ENCODE results near the gene GBP2. TPM values are rescaled to one million over a fixed set of nuclear protein-coding genes. Genes with fewer than 3 reads are reported as not detected.

GBP2 gene
- total RNA-seq, 1 experiment from 2014 or later = 3.0 TPM

- Histone ChIP-seq H3K27me3 (ENCODE audit: control insufficient read depth, insufficient read depth, low read length) (peaks cover 2% of the 10 kb centered on the region; the same call in 1 of the 2 replicates), H3K27ac (ENCODE audit: low read length) (no peak overlapping the region), H3K4me3 (ENCODE audit: low read depth in 2 of 2, low read length in 2 of 2) (no peak overlapping the region), H3K9me3 (ENCODE audit: control insufficient read depth, insufficient read depth, low read depth, low read length) (no peaks in the 10 kb centered on the region), H3K36me3 (ENCODE audit: control insufficient read depth, insufficient read depth, low read length) (no peaks in the 10 kb centered on the region), H3K4me1 (ENCODE audit: control insufficient read depth, insufficient read depth, low read length) (no peaks in the 10 kb centered on the region)
- ATAC-seq (no peak), DNase-seq (ENCODE audit: low read depth, low spot score) (no peak)
- TF ChIP-seq TCF7L2 (IDR thresholded peaks at IDR 0.05; ENCODE audit: low read depth, low read length) = no peak
- TF ChIP-seq CTCF (IDR thresholded peaks at IDR 0.05) = no peak
- no peak for TF ChIP-seq SIN3A (IDR thresholded peaks at IDR 0.05; ENCODE audit: borderline replicate concordance, insufficient read depth, low read depth, low read length)
- TF ChIP-seq, protein P1, sequence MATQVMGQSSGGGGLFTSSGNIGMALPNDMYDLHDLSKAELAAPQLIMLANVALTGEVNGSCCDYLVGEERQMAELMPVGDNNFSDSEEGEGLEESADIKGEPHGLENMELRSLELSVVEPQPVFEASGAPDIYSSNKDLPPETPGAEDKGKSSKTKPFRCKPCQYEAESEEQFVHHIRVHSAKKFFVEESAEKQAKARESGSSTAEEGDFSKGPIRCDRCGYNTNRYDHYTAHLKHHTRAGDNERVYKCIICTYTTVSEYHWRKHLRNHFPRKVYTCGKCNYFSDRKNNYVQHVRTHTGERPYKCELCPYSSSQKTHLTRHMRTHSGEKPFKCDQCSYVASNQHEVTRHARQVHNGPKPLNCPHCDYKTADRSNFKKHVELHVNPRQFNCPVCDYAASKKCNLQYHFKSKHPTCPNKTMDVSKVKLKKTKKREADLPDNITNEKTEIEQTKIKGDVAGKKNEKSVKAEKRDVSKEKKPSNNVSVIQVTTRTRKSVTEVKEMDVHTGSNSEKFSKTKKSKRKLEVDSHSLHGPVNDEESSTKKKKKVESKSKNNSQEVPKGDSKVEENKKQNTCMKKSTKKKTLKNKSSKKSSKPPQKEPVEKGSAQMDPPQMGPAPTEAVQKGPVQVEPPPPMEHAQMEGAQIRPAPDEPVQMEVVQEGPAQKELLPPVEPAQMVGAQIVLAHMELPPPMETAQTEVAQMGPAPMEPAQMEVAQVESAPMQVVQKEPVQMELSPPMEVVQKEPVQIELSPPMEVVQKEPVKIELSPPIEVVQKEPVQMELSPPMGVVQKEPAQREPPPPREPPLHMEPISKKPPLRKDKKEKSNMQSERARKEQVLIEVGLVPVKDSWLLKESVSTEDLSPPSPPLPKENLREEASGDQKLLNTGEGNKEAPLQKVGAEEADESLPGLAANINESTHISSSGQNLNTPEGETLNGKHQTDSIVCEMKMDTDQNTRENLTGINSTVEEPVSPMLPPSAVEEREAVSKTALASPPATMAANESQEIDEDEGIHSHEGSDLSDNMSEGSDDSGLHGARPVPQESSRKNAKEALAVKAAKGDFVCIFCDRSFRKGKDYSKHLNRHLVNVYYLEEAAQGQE (IDR thresholded peaks at IDR 0.05; ENCODE audit: insufficient read depth in 1 of 2, low read depth in 2 of 2, low read length in 1 of 2) = no peak
- no peak for TF ChIP-seq POLR2AphosphoS5 (IDR thresholded peaks at IDR 0.05; ENCODE audit: low read depth, low read length)
- ChIA-PET CTCF (no interaction called here), POLR2A (no interaction called here)
- intact Hi-C loops (cut with micrococcal nuclease; ENCODE audit: unreplicated experiment) (no loop called here), in situ Hi-C loops (cut with HindIII; ENCODE audit: low pct_unique_long_range_greater_than_20kb, low sequenced_read_pairs) (no loop called here)
- BruUV-seq (replicated peaks) = no TSS peak
Measured at GRCh38 chr1:89114662-89115061, 11.3 kb downstream of the GBP2 start.

DNA sequence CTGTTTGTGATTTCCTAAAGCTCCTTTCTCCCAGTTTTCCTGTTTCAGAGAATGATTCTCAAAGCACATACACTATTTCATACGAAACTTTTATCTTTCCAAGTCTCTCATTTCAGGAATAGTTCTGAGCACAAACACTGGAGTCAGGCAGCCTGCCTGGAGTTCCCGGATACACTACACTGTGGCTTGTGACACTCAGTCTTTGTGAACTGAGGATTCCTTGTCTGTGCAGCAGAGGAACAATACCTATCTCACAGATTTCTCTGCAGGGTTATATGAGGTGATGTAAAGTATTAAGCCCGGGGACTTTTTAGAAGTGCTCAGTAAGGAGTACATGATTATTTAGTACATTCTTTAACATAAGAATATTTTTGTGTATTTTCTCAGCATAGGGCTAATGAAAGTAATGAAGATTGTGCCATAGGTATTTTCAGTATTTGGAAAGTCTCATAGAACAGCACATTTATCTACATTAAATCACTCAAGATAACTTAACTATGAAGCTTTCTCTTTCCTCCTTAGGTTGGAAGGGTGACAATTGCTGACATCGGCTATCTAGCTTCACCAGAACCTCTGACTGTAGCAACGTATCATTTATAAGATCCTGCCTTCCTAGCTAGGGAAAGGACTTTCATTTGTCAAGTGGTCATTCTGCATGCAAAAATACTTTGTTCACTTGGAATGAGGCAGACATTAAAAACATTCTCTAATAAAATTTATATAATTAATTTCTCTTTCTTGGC is 12.9 kb downstream of the GBP2 start:
- in situ Hi-C loops (cut with HindIII; ENCODE audit: low pct_unique_long_range_greater_than_20kb, low sequenced_read_pairs) = no loop called here
- POLR2A ChIA-PET = no interaction called here
- H3K4me1 ChIP-seq (ENCODE audit: control insufficient read depth, insufficient read depth, low read length) = no peaks in the 10 kb centered on the region
- DNase-seq (ENCODE audit: low read depth, low spot score) (no peak), ATAC-seq (no peak)
- H3K4me3 ChIP-seq (ENCODE audit: low read depth in 2 of 2, low read length in 2 of 2) = no peak overlapping the region
- no TSS peak for BruUV-seq (replicated peaks)
- peaks cover 2% of the 10 kb centered on the region; the same call in 1 of the 2 replicates for H3K27me3 ChIP-seq (ENCODE audit: control insufficient read depth, insufficient read depth, low read length)
- no peak overlapping the region for H3K27ac ChIP-seq (ENCODE audit: low read length)
- TF ChIP-seq, protein P1 (IDR thresholded peaks at IDR 0.05; ENCODE audit: insufficient read depth in 1 of 2, low read depth in 2 of 2, low read length in 1 of 2) = no peak
- TF ChIP-seq SIN3A (IDR thresholded peaks at IDR 0.05; ENCODE audit: borderline replicate concordance, insufficient read depth, low read depth, low read length) (no peak), CTCF (IDR thresholded peaks at IDR 0.05) (no peak), TCF7L2 (IDR thresholded peaks at IDR 0.05; ENCODE audit: low read depth, low read length) (no peak), POLR2AphosphoS5 (IDR thresholded peaks at IDR 0.05; ENCODE audit: low read depth, low read length) (no peak)
- no peaks in the 10 kb centered on the region for H3K9me3 ChIP-seq (ENCODE audit: control insufficient read depth, insufficient read depth, low read depth, low read length)
- H3K36me3 ChIP-seq (ENCODE audit: control insufficient read depth, insufficient read depth, low read length) = no peaks in the 10 kb centered on the region
- intact Hi-C loops (cut with micrococcal nuclease; ENCODE audit: unreplicated experiment) = no loop called here
- CTCF ChIA-PET = no interaction called here

Measured in Panc1 (cell line).